ENCODE data around the gene PRKCE.
"Not testable (repeated sequence)": the region's sequence is repeated elsewhere in the genome, so short reads cannot be mapped to it uniquely, and the experiment has no call there.

PRKCE gene

GRCh38 chr2:45907592-45907991 lies 256.1 kb downstream of the PRKCE start:
- H3K36me3 ChIP-seq (ENCODE audit: insufficient read depth, low read length), result no peaks in the 10 kb centered on the region
- peaks cover 15% of the 10 kb centered on the region for H3K4me1 ChIP-seq (ENCODE audit: insufficient read depth, low read length)
- no peak overlapping the region for H3K9ac ChIP-seq (ENCODE audit: low read length)
- H3K9me3 ChIP-seq (ENCODE audit: low read length), result no peaks in the 10 kb centered on the region
- H3K27me3 ChIP-seq (ENCODE audit: control insufficient read depth in 1 of 2, insufficient read depth in 2 of 2, low read length in 2 of 2), result no peaks in the 10 kb centered on the region
- H3K27ac ChIP-seq (ENCODE audit: low read depth, low read length), result no peak overlapping the region
- no peak overlapping the region for H3K4me3 ChIP-seq (ENCODE audit: low read depth in 1 of 2, low read length in 2 of 2)

- peaks cover 15% of the 10 kb centered on the region for H3K4me1 ChIP-seq (ENCODE audit: insufficient read depth, low read length)
- no peak overlapping the region for H3K27ac ChIP-seq (ENCODE audit: low read depth, low read length)
- no peaks in the 10 kb centered on the region for H3K36me3 ChIP-seq (ENCODE audit: insufficient read depth, low read length)
These were observed 257.1 kb downstream of the PRKCE start for GRCh38 chr2:45908316-45909170.

DNA sequence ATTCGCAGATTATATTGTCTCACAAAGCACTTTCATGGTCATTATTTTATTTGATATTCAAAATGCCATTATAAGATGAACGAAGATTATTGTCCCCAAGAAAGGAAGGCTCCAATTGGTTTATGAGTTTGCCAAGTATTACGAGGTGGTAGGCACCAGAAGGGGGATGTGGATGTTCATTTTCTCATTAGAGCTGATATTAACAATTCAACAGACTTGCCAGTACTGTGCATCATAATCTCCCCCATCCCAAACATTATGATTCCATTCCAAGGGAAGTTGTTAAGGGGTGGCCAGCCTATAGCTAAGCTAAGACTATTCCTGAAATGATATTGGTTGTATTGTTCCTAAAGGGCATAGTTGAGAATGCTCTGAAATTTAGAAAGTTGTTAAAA lies 257.7 kb downstream of the PRKCE start:
- Histone ChIP-seq H3K27ac (ENCODE audit: low read depth, low read length) (no peak overlapping the region), H3K4me1 (ENCODE audit: insufficient read depth, low read length) (peaks cover 13% of the 10 kb centered on the region), H3K9ac (ENCODE audit: low read length) (no peak overlapping the region)

More at GRCh38 chr2:45908316-45909170, 257.1 kb downstream of the PRKCE start:
- Histone ChIP-seq H3K27me3 (ENCODE audit: control insufficient read depth in 1 of 2, insufficient read depth in 2 of 2, low read length in 2 of 2) (no peaks in the 10 kb centered on the region), H3K9ac (ENCODE audit: low read length) (no peak overlapping the region), H3K4me3 (ENCODE audit: low read depth in 1 of 2, low read length in 2 of 2) (no peak overlapping the region), H3K9me3 (ENCODE audit: low read length) (no peaks in the 10 kb centered on the region)

DNA sequence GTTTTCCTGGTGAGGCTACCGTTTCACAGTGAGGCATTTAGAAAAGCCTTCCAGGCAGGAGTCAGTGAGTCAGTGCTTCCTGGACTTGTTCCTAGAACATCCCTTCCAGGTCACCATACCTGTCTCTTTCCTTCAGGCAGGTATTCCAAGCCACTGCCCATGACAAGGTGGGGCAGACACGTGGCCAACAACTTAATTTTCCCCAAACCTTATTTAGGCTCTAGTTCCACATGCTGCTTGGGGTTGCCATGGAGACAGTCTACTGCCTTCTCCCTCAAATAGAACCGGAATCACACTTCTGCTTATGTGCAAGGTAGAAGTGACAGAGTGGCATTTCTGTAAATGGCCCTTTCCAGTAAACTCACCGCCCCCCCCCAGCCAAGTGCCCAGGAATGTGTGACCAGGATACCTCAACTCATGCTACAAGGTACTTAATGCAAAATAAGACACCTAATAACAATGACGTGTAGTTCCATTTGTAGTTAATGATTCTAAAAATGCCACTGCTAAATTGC lies 258.3 kb downstream of the PRKCE start:
- no peaks in the 10 kb centered on the region for H3K36me3 ChIP-seq (ENCODE audit: insufficient read depth, low read length)
- no peaks in the 10 kb centered on the region for H3K9me3 ChIP-seq (ENCODE audit: low read length)
- peaks cover 7% of the 10 kb centered on the region for H3K4me1 ChIP-seq (ENCODE audit: insufficient read depth, low read length)
- H3K27ac ChIP-seq (ENCODE audit: low read depth, low read length), result no peak overlapping the region
- no peak overlapping the region for H3K4me3 ChIP-seq (ENCODE audit: low read depth in 1 of 2, low read length in 2 of 2)
- H3K9ac ChIP-seq (ENCODE audit: low read length), result no peak overlapping the region
- H3K27me3 ChIP-seq (ENCODE audit: control insufficient read depth in 1 of 2, insufficient read depth in 2 of 2, low read length in 2 of 2), result no peaks in the 10 kb centered on the region

More for the DNA sequence above, 257.7 kb downstream of the PRKCE start:
- H3K27me3 ChIP-seq (ENCODE audit: control insufficient read depth in 1 of 2, insufficient read depth in 2 of 2, low read length in 2 of 2), result no peaks in the 10 kb centered on the region
- no peak overlapping the region for H3K4me3 ChIP-seq (ENCODE audit: low read depth in 1 of 2, low read length in 2 of 2)
- H3K9me3 ChIP-seq (ENCODE audit: low read length), result no peaks in the 10 kb centered on the region
- H3K36me3 ChIP-seq (ENCODE audit: insufficient read depth, low read length), result no peaks in the 10 kb centered on the region

GRCh38 chr2:45910473-45911060 lies 259.1 kb downstream of the PRKCE start:
- no peaks in the 10 kb centered on the region for H3K4me1 ChIP-seq (ENCODE audit: insufficient read depth, low read length)
- H3K9ac ChIP-seq (ENCODE audit: low read length), result no peak overlapping the region
- no peaks in the 10 kb centered on the region for H3K27me3 ChIP-seq (ENCODE audit: control insufficient read depth in 1 of 2, insufficient read depth in 2 of 2, low read length in 2 of 2)
- H3K9me3 ChIP-seq (ENCODE audit: low read length), result no peaks in the 10 kb centered on the region
- H3K36me3 ChIP-seq (ENCODE audit: insufficient read depth, low read length), result no peaks in the 10 kb centered on the region
- no peak overlapping the region for H3K27ac ChIP-seq (ENCODE audit: low read depth, low read length)
- no peak overlapping the region for H3K4me3 ChIP-seq (ENCODE audit: low read depth in 1 of 2, low read length in 2 of 2)

DNA sequence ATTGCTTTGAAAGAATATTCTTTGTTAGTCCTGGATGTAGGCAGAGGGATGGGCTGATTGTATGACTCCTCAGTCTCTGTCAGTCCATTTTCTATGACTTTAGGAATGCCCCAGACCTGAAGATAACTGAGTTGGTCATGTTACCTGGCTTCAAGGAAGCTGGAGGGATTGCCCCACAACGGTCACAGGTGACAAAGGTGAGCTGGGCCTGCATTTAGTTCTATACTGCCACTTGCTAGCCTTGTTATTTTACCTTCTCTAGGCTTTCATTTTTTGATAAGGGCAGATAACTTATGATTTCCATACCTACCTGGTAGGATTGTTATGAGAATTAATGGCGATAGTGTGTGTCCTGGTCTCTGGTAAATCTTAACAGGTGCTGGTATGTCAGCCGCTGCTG lies 260.1 kb downstream of the PRKCE start:
- no peaks in the 10 kb centered on the region for H3K9me3 ChIP-seq (ENCODE audit: low read length)
- H3K9ac ChIP-seq (ENCODE audit: low read length), result no peak overlapping the region
- no peaks in the 10 kb centered on the region for H3K36me3 ChIP-seq (ENCODE audit: insufficient read depth, low read length)
- no peaks in the 10 kb centered on the region for H3K27me3 ChIP-seq (ENCODE audit: control insufficient read depth in 1 of 2, insufficient read depth in 2 of 2, low read length in 2 of 2)
- no peak overlapping the region for H3K27ac ChIP-seq (ENCODE audit: low read depth, low read length)
- H3K4me3 ChIP-seq (ENCODE audit: low read depth in 1 of 2, low read length in 2 of 2), result no peak overlapping the region
- H3K4me1 ChIP-seq (ENCODE audit: insufficient read depth, low read length), result no peaks in the 10 kb centered on the region

- H3K27ac ChIP-seq (ENCODE audit: low read depth, low read length), result no peak overlapping the region
- no peak overlapping the region for H3K4me3 ChIP-seq (ENCODE audit: low read depth in 1 of 2, low read length in 2 of 2)
- H3K36me3 ChIP-seq (ENCODE audit: insufficient read depth, low read length), result no peaks in the 10 kb centered on the region
- no peaks in the 10 kb centered on the region for H3K4me1 ChIP-seq (ENCODE audit: insufficient read depth, low read length)
- H3K9me3 ChIP-seq (ENCODE audit: low read length), result no peaks in the 10 kb centered on the region
- H3K9ac ChIP-seq (ENCODE audit: low read length), result no peak overlapping the region
- H3K27me3 ChIP-seq (ENCODE audit: control insufficient read depth in 1 of 2, insufficient read depth in 2 of 2, low read length in 2 of 2), result no peaks in the 10 kb centered on the region
These were observed 260.6 kb downstream of the PRKCE start for GRCh38 chr2:45912109-45912508.

GRCh38 chr2:45913539-45913938 lies 262.1 kb downstream of the PRKCE start:
- no peaks in the 10 kb centered on the region for H3K4me1 ChIP-seq (ENCODE audit: insufficient read depth, low read length)
- no peaks in the 10 kb centered on the region for H3K27me3 ChIP-seq (ENCODE audit: control insufficient read depth in 1 of 2, insufficient read depth in 2 of 2, low read length in 2 of 2)
- no peak overlapping the region for H3K27ac ChIP-seq (ENCODE audit: low read depth, low read length)
- no peak overlapping the region for H3K9ac ChIP-seq (ENCODE audit: low read length)
- no peaks in the 10 kb centered on the region for H3K9me3 ChIP-seq (ENCODE audit: low read length)
- no peak overlapping the region for H3K4me3 ChIP-seq (ENCODE audit: low read depth in 1 of 2, low read length in 2 of 2)
- no peaks in the 10 kb centered on the region for H3K36me3 ChIP-seq (ENCODE audit: insufficient read depth, low read length)

DNA sequence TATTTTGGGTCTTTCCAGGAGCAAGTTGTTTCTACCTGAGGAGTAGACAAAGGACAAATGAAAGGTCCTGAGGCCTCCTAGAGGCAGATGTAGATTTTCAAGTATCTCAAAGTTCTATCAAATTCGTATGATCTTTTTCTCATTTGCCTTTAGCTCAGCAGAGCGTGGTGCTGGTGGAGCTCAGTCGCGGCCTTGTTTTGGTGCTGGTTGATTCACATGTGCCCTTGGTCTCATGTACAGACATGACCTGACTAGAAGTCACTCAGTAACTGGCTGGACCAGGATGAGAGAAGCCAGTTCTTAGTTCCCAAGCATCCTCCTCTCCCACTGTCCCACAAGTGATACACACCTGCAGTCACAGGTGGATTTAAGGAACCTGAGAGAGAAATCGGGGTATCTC lies 264.0 kb downstream of the PRKCE start:
- Histone ChIP-seq H3K27me3 (ENCODE audit: control insufficient read depth in 1 of 2, insufficient read depth in 2 of 2, low read length in 2 of 2) (no peaks in the 10 kb centered on the region), H3K4me3 (ENCODE audit: low read depth in 1 of 2, low read length in 2 of 2) (no peak overlapping the region), H3K9me3 (ENCODE audit: low read length) (no peaks in the 10 kb centered on the region)

DNA sequence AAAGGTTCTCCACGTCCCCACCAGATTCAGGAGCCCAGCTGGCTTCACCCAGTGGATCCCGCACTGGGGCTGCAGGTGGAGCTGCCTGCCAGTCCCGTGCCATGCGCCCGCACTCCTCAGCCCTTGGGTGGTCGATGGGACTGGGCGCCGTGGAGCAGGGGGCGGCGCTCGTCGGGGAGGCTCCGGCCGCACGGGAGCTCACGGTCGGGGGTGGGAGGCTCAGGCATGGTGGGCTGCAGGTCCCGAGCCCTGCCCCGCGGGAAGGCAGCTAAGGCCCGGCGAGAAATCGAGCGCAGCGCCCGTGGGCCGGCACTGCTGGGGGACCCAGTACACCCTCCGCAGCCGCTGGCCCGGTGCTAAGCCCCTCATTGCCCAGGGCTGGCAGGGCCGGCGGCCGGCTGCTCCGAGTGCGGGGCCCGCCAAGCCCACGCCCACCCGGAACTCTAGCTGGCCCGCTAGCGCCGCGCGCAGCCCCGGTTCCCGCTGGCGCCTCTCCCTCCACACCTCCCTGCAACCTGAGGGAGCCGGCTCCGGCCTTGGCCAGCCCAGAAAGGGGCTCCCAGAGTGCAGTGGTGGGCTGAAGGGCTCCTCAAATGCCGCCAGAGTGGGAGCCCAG lies 266.2 kb downstream of the PRKCE start:
- H3K27me3 ChIP-seq (ENCODE audit: control insufficient read depth in 1 of 2, insufficient read depth in 2 of 2, low read length in 2 of 2); H3K9me3 ChIP-seq (ENCODE audit: low read length); H3K9ac ChIP-seq (ENCODE audit: low read length); H3K36me3 ChIP-seq (ENCODE audit: insufficient read depth, low read length); H3K4me3 ChIP-seq (ENCODE audit: low read depth in 1 of 2, low read length in 2 of 2); H3K27ac ChIP-seq (ENCODE audit: low read depth, low read length): not testable (repeated sequence)
- H3K4me1 ChIP-seq (ENCODE audit: insufficient read depth, low read length), result peaks cover 16% of the 10 kb centered on the region

More for the DNA sequence above, 264.0 kb downstream of the PRKCE start:
- H3K27ac ChIP-seq (ENCODE audit: low read depth, low read length), result no peak overlapping the region
- H3K4me1 ChIP-seq (ENCODE audit: insufficient read depth, low read length), result peaks cover 9% of the 10 kb centered on the region
- no peak overlapping the region for H3K9ac ChIP-seq (ENCODE audit: low read length)
- H3K36me3 ChIP-seq (ENCODE audit: insufficient read depth, low read length), result no peaks in the 10 kb centered on the region

- Histone ChIP-seq H3K9me3 (ENCODE audit: low read length) (no peaks in the 10 kb centered on the region), H3K27me3 (ENCODE audit: control insufficient read depth in 1 of 2, insufficient read depth in 2 of 2, low read length in 2 of 2) (no peaks in the 10 kb centered on the region), H3K4me3 (ENCODE audit: low read depth in 1 of 2, low read length in 2 of 2) (no peak overlapping the region), H3K4me1 (ENCODE audit: insufficient read depth, low read length) (peaks cover 17% of the 10 kb centered on the region), H3K9ac (ENCODE audit: low read length) (no peak overlapping the region), H3K36me3 (ENCODE audit: insufficient read depth, low read length) (no peaks in the 10 kb centered on the region), H3K27ac (ENCODE audit: low read depth, low read length) (no peak overlapping the region)
These were observed 267.1 kb downstream of the PRKCE start for GRCh38 chr2:45918463-45919159.

All from muscle layer of colon (tissue), 2 donors.